SU-DHL-6 (cell line): ENCODE results near the gene TRAF3IP1.

ENCODE experiments used
- H2AFZ ChIP-seq: fragments of 200-600 bp; sonication (generic); 2 replicates; pipeline ENCODE4 v1.6.1; 2014; ENCODE audit warnings: low read depth, mild to moderate bottlenecking, moderate library complexity, mixed read lengths, antibody characterized with exemption, low read length; ENCODE audit not compliant: severe bottlenecking
- H3F3A ChIP-seq: fragments of 200-600 bp; shearing (Covaris generic); 2 replicates; pipeline ENCODE4 v1.6.0; 2016; ENCODE audit warnings: antibody characterized with exemption, mild to moderate bottlenecking; ENCODE audit not compliant: insufficient read depth
- H3K27ac ChIP-seq: fragments of 200-600 bp; sonication (generic); 2 replicates; pipeline ENCODE4 v1.5.1; 2016; ENCODE audit warnings: low read depth, mild to moderate bottlenecking, low read length, moderate library complexity, mixed read lengths
- H3K27me3 ChIP-seq: fragments of 200-600 bp; sonication (generic), shearing (Covaris generic); 2 replicates; pipeline ENCODE4 v1.6.0; 2014; ENCODE audit warnings: mild to moderate bottlenecking, low read length
- H3K36me3 ChIP-seq: fragments of 200-600 bp; sonication (generic); 2 replicates; pipeline ENCODE4 v1.6.1; 2014; ENCODE audit warnings: mild to moderate bottlenecking, low read length, mixed read lengths
- H3K4me2 ChIP-seq: fragments of 300-600, 200-600 bp; shearing (Covaris generic), sonication (generic); 2 replicates; pipeline ENCODE4 v1.6.0; 2014; ENCODE audit warnings: low read length, low read depth, mild to moderate bottlenecking; ENCODE audit not compliant: poor library complexity, severe bottlenecking
- H3K4me3 ChIP-seq: fragments of 200-600 bp; sonication (generic); 2 replicates; pipeline ENCODE4 v1.5.1; 2014; ENCODE audit warnings: antibody characterized with exemption, low read length, mild to moderate bottlenecking, mixed read lengths; ENCODE audit not compliant: insufficient read depth, poor library complexity, severe bottlenecking
- H3K79me2 ChIP-seq: fragments of 200-600 bp; sonication (generic); 2 replicates; pipeline ENCODE4 v1.6.1; 2014; ENCODE audit warnings: mild to moderate bottlenecking, low read length, moderate library complexity; ENCODE audit not compliant: insufficient read depth
- H3K9ac ChIP-seq: fragments of 200-600 bp; sonication (generic); 2 replicates; pipeline ENCODE4 v1.7.0; 2014; ENCODE audit warnings: mild to moderate bottlenecking, low read length
- H3K9me2 ChIP-seq: fragments of 200-600 bp; sonication (generic); replicated peaks from 2 replicates; pipeline ENCODE4 v1.6.1; 2014; ENCODE audit warnings: low read length; ENCODE audit not compliant: insufficient read depth
- H3K9me3 ChIP-seq: fragments of 200-600 bp; sonication (generic); 2 replicates; pipeline ENCODE4 v1.6.1; 2014; ENCODE audit warnings: low read length, mixed read lengths; ENCODE audit not compliant: insufficient read depth
- H4K20me1 ChIP-seq: fragments of 200-600 bp; sonication (generic); 2 replicates; pipeline ENCODE4 v1.6.1; 2014; ENCODE audit warnings: low read depth, mild to moderate bottlenecking, antibody characterized with exemption, low read length, moderate library complexity, mixed read lengths
- EZH2phosphoT487 ChIP-seq: fragments of 200-600 bp; sonication (generic), shearing (Covaris generic); conservative IDR thresholded peaks from 2 replicates; pipeline ENCODE4 v1.6.1; 2018; ENCODE audit warnings: mild to moderate bottlenecking, antibody characterized with exemption, low read length, moderate library complexity, mixed read lengths
- TF ChIP-seq, protein P1 (sequence below): fragments of 200-600 bp; sonication (generic); IDR thresholded peaks from one replicate; pipeline ENCODE4 v1.5.1; 2017; ENCODE audit warnings: antibody characterized with exemption, mild to moderate bottlenecking, low read length, moderate library complexity; ENCODE audit not compliant: insufficient read depth, poor library complexity, severe bottlenecking

Gene TRAF3IP1

DNA sequence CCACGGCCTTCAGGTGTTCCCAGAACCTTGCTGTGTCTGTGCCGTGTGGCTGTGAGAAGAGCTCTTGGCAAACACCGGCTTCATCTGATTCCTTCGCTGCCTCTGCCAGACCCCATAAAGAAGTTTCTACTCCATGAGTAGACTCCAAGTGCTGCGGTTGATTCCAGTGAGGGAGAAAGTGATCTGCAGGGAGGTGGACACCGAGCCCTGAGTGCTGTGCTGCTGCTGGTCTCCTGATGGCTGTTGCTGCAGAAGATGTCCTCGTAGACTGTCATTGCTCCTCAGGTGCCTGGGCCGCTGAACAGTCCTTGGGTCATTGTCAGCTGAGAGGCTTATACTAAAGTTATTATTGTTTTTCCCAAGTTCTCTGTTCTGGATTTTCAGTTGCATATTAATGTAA lies 126.1 kb downstream of the TRAF3IP1 start:
- H3K9ac ChIP-seq, result no peak overlapping the region
- H3K79me2 ChIP-seq, result peaks cover 22% of the 10 kb centered on the region
- no peaks in the 10 kb centered on the region for H3K9me2 ChIP-seq
- H3F3A ChIP-seq, result no peaks in the 10 kb centered on the region
- H2AFZ ChIP-seq, result no peak overlapping the region
- H3K27ac ChIP-seq, result no peak overlapping the region
- H3K36me3 ChIP-seq, result peaks cover 7% of the 10 kb centered on the region; the same call in 1 of the 2 replicates
- H3K9me3 ChIP-seq, result no peaks in the 10 kb centered on the region
- H4K20me1 ChIP-seq, result peaks cover 9% of the 10 kb centered on the region
- H3K27me3 ChIP-seq, result no peaks in the 10 kb centered on the region
- H3K4me3 ChIP-seq, result no peak overlapping the region
- H3K4me2 ChIP-seq, result no peak overlapping the region
- no peak for TF ChIP-seq EZH2phosphoT487
- TF ChIP-seq, protein P1, sequence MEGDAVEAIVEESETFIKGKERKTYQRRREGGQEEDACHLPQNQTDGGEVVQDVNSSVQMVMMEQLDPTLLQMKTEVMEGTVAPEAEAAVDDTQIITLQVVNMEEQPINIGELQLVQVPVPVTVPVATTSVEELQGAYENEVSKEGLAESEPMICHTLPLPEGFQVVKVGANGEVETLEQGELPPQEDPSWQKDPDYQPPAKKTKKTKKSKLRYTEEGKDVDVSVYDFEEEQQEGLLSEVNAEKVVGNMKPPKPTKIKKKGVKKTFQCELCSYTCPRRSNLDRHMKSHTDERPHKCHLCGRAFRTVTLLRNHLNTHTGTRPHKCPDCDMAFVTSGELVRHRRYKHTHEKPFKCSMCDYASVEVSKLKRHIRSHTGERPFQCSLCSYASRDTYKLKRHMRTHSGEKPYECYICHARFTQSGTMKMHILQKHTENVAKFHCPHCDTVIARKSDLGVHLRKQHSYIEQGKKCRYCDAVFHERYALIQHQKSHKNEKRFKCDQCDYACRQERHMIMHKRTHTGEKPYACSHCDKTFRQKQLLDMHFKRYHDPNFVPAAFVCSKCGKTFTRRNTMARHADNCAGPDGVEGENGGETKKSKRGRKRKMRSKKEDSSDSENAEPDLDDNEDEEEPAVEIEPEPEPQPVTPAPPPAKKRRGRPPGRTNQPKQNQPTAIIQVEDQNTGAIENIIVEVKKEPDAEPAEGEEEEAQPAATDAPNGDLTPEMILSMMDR, result no peak

DNA sequence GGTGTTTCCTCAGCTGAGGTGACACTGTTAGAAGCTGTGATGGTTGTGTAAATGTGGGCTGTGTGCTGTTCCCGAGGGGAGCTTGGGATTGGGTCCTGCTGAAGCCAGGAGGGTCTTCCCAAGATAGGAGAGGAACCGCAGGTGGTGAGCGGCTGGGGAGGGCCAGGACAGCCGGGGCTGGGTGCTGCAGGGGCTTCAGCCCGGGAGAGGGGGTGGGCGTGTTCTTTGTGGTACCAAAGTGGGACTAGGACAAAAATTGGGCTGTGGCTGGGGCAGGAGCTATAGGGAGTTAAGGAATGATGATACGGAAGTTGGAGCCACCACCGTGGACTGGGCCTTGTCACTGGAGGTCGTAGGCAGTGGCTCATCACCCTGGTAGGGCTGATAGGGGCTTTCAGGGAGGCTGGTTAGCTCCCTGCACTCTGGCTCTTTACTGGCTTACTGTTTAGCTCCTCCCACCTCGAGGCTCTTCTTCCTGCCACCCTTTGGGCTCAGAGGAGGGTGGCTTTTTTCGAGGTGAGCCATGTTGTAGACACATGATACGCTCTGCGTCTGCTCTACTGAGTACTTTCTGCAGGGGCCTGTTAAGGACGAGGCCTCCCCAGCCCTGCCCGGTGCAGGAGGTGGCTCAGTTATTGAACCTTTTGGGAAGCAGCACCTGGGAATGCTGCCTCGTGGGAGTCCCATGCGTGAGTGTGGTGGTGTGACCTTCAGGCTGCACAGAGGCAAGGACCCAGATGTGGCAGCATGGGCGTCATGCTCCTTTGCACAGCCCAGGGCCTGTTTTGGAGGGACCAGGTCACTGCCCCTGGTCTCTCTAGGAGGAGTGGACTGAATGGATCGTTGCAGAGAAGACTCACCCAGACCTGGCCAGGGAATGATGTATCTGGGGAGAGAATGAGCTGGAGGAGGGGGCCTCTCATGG lies 128.0 kb downstream of the TRAF3IP1 start:
- H3K27me3 ChIP-seq, result no peaks in the 10 kb centered on the region
- peaks cover 13% of the 10 kb centered on the region; the same call in 1 of the 2 replicates for H3K36me3 ChIP-seq
- no peak overlapping the region for H3K27ac ChIP-seq
- no peaks in the 10 kb centered on the region for H3K9me2 ChIP-seq
- H3K4me3 ChIP-seq, result no peak overlapping the region
- H3K9ac ChIP-seq, result no peak overlapping the region
- no peak overlapping the region for H3K4me2 ChIP-seq
- H2AFZ ChIP-seq, result no peak overlapping the region
- H4K20me1 ChIP-seq, result peaks cover 3% of the 10 kb centered on the region
- TF ChIP-seq, protein P1, result no peak
- no peak for TF ChIP-seq EZH2phosphoT487
- no peaks in the 10 kb centered on the region for H3K9me3 ChIP-seq
- H3F3A ChIP-seq, result no peaks in the 10 kb centered on the region
- peaks cover 6% of the 10 kb centered on the region for H3K79me2 ChIP-seq

DNA sequence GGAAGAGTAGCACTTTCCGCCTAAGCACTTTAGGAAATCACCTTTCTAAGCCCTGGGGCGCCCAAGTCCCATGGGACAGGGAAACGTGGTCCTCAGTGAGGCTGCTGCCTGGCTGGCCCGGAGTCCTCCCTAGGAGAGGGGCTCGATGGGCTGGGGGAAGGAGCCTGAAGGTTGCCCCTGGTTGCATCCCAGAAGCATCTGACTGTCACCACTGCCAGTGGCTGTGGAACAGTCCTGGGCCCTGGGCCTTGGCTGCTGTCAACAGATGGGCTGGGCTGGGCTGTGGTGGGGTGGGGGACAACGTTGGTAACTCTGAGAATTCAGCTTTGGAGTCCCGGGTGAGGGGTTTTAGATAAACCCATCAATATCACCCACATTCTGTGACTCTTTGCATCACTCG lies 128.9 kb downstream of the TRAF3IP1 start:
- no peaks in the 10 kb centered on the region; the same call in 1 of the 2 replicates for H4K20me1 ChIP-seq
- no peaks in the 10 kb centered on the region for H3K9me3 ChIP-seq
- no peak overlapping the region for H3K4me3 ChIP-seq
- no peak for TF ChIP-seq EZH2phosphoT487
- TF ChIP-seq, protein P1, result no peak
- no peaks in the 10 kb centered on the region for H3K27me3 ChIP-seq
- H3K36me3 ChIP-seq, result peaks cover 13% of the 10 kb centered on the region; the same call in 1 of the 2 replicates
- H3K4me2 ChIP-seq, result no peak overlapping the region
- H3F3A ChIP-seq, result no peaks in the 10 kb centered on the region
- H3K9me2 ChIP-seq, result no peaks in the 10 kb centered on the region
- no peak overlapping the region for H3K9ac ChIP-seq
- no peaks in the 10 kb centered on the region for H3K79me2 ChIP-seq
- H3K27ac ChIP-seq, result no peak overlapping the region
- no peak overlapping the region for H2AFZ ChIP-seq
